OCI-LY3 (cell line): ENCODE measurements around the gene TRMT1L.

ENCODE experiments used
- H2AFZ ChIP-seq: fragments of 200-600, 300-600 bp; shearing (Covaris generic); 2 replicates; pipeline ENCODE4 v1.6.0; 2014; ENCODE audit warnings: antibody characterized with exemption, low read depth, low read length
- H3K27ac ChIP-seq: fragments of 200-600, 300-600 bp; sonication (generic); 2 replicates; pipeline ENCODE4 v1.5.1; 2014; ENCODE audit warnings: mild to moderate bottlenecking, low read length, moderate library complexity, mixed read lengths
- H3K27me3 ChIP-seq: fragments of 200-600, 300-600 bp; sonication (generic); 2 replicates; pipeline ENCODE4 v1.6.1; 2014; ENCODE audit warnings: low read depth, low read length, mixed read lengths
- H3K36me3 ChIP-seq: fragments of 200-600, 300-600 bp; sonication (generic); replicated peaks from 2 replicates; pipeline ENCODE3; 2014; ENCODE audit warnings: low read depth, low read length, mixed read lengths
- H3K4me1 ChIP-seq: fragments of 300-600, 200-600 bp; sonication (generic); 2 replicates; pipeline ENCODE4 v1.6.1; 2014; ENCODE audit warnings: low read length, mixed read lengths
- H3K4me2 ChIP-seq: fragments of 200-600, 300-600 bp; sonication (generic); 2 replicates; pipeline ENCODE4 v1.6.1; 2014; ENCODE audit warnings: low read length, mixed read lengths
- H3K4me3 ChIP-seq: fragments of 300-600, 200-600 bp; sonication (generic); 2 replicates; pipeline ENCODE4 v1.5.1; 2014; ENCODE audit warnings: antibody characterized with exemption, mild to moderate bottlenecking, low read length, moderate library complexity
- H3K79me2 ChIP-seq: fragments of 300-600, 200-600 bp; shearing (Covaris generic); 2 replicates; pipeline ENCODE4 v1.6.1; 2014; ENCODE audit warnings: mild to moderate bottlenecking, low read length, mixed read lengths
- H3K9ac ChIP-seq: fragments of 300-600, 200-600 bp; shearing (Covaris generic); 2 replicates; pipeline ENCODE4 v1.6.0; 2014; ENCODE audit warnings: mild to moderate bottlenecking, low read length, moderate library complexity
- H3K9me3 ChIP-seq: fragments of 200-600, 300-600 bp; shearing (Covaris generic); 2 replicates; pipeline ENCODE4 v1.6.1; 2014; ENCODE audit warnings: low read length, mixed read lengths; ENCODE audit not compliant: insufficient read depth
- H4K20me1 ChIP-seq: fragments of 200-600, 300-600 bp; sonication (generic); 2 replicates; pipeline ENCODE4 v1.6.1; 2016; ENCODE audit warnings: low read length, mixed read lengths; ENCODE audit not compliant: insufficient read depth
- CTCF ChIP-seq: fragments of 200-600, 300-600 bp; sonication (generic); IDR thresholded peaks from 2 replicates; pipeline ENCODE4 v1.5.1; 2014; ENCODE audit warnings: antibody characterized with exemption, low read length, low read depth
- EZH2phosphoT487 ChIP-seq: fragments of 200-600 bp; shearing (Covaris generic); IDR thresholded peaks from 2 replicates; pipeline ENCODE4 v1.6.1; 2018; ENCODE audit warnings: antibody characterized with exemption, mixed run types, low read depth

The TRMT1L gene

DNA sequence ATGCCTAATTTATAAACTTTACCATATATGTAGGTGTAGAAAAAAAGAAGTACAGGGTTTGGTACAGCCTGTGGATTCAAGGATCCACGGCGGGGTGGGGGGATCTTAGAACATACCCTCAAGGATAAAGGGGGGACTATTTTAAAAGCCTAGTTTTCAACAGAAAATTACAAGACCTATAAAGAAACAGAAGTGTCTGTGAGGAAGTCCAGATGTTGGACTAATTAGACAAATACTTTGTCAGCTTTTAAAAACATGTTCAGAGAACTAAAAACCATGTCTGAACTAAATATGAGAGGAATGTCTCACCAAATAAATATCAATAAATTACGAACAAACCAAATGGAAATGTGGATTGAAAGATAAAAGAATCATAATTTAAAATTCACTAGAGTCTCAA, 51.6 kb downstream of the TRMT1L start:
- Histone ChIP-seq H3K27ac (no peak overlapping the region), H3K4me2 (no peak overlapping the region), H3K4me1 (no peaks in the 10 kb centered on the region), H3K36me3 (peaks cover 30% of the 10 kb centered on the region), H3K9me3 (peaks cover 8% of the 10 kb centered on the region; the same call in 1 of the 2 replicates), H4K20me1 (no peaks in the 10 kb centered on the region), H2AFZ (no peak overlapping the region), H3K27me3 (no peaks in the 10 kb centered on the region), H3K4me3 (no peak overlapping the region), H3K9ac (no peak overlapping the region), H3K79me2 (no peaks in the 10 kb centered on the region)
- TF ChIP-seq EZH2phosphoT487 (no peak), CTCF (no peak)

- TF ChIP-seq EZH2phosphoT487 (no peak), CTCF (no peak)
- H3K36me3 ChIP-seq: peaks cover 33% of the 10 kb centered on the region
- H3K27me3 ChIP-seq: no peaks in the 10 kb centered on the region
- H4K20me1 ChIP-seq: no peaks in the 10 kb centered on the region
- no peaks in the 10 kb centered on the region for H3K79me2 ChIP-seq
- H3K4me3 ChIP-seq: no peak overlapping the region
- H2AFZ ChIP-seq: no peak overlapping the region
- H3K4me1 ChIP-seq: no peaks in the 10 kb centered on the region
- no peak overlapping the region for H3K4me2 ChIP-seq
- H3K9ac ChIP-seq: no peak overlapping the region
- H3K27ac ChIP-seq: no peak overlapping the region
- H3K9me3 ChIP-seq: peaks cover 8% of the 10 kb centered on the region; the same call in 1 of the 2 replicates
Observed at GRCh38 chr1:185104083-185104482, 52.7 kb downstream of the TRMT1L start.

DNA sequence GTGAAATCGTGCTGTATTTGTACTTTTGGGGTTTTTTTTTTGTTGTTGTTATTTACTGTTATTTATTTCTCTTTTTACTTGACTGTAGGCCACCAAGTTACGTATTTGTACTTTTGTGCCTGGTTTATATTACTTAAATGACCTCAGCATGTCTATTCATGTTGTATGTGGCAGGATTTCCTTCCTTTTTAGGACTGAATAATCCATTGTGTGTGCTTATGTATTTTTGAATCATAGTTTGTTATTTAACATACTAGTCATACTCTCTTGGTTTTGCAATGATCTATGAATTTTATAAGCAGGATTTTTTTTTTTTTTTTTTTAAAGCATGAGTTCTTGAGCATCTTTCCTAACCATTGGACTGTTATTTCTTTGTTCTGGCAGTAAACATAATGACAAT, 60.2 kb downstream of the TRMT1L start:
- no peaks in the 10 kb centered on the region for H3K9me3 ChIP-seq
- TF ChIP-seq EZH2phosphoT487: no peak
- no peak for TF ChIP-seq CTCF
- peaks cover 28% of the 10 kb centered on the region for H3K36me3 ChIP-seq
- H3K4me3 ChIP-seq: no peak overlapping the region
- no peak overlapping the region for H2AFZ ChIP-seq
- no peaks in the 10 kb centered on the region for H3K27me3 ChIP-seq
- no peaks in the 10 kb centered on the region for H4K20me1 ChIP-seq
- no peaks in the 10 kb centered on the region for H3K4me1 ChIP-seq
- H3K79me2 ChIP-seq: no peaks in the 10 kb centered on the region
- H3K4me2 ChIP-seq: no peak overlapping the region
- no peak overlapping the region for H3K9ac ChIP-seq
- no peak overlapping the region for H3K27ac ChIP-seq

DNA sequence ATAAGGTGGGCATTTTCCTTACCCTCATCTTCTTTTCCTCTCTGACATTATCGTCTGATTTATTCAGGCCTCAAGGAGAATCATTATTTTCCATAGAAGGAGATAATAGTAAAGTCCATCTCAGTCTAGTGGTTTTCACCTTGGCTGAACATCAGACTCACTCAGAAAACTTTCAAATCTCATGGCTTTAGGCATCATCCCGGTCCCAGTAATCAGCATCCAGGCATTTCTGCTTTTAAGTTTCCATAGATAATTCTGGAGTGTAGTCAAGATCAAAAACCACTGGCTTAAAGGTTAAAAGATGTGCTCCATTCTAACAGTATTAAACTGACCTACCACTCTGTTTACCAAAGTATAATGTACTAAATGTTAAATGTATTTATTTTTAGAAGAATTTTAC, 62.0 kb downstream of the TRMT1L start:
- Histone ChIP-seq H3K79me2 (no peaks in the 10 kb centered on the region), H3K4me3 (no peak overlapping the region), H2AFZ (no peak overlapping the region), H3K27me3 (no peaks in the 10 kb centered on the region), H3K9ac (no peak overlapping the region), H3K27ac (no peak overlapping the region), H3K36me3 (peaks cover 26% of the 10 kb centered on the region), H4K20me1 (no peaks in the 10 kb centered on the region), H3K4me2 (no peak overlapping the region), H3K9me3 (no peaks in the 10 kb centered on the region), H3K4me1 (no peaks in the 10 kb centered on the region)
- no peak for TF ChIP-seq EZH2phosphoT487
- TF ChIP-seq CTCF: no peak
